ENCODE measurements around the gene ACP6.
"Not testable (repeated sequence)": the region's sequence is repeated elsewhere in the genome, so short reads cannot be mapped to it uniquely, and the experiment has no call there.

The ACP6 gene

GRCh38 chr1:147670319-147671001 is at the start of gene ACP6:
Gene ACP6 (minus strand): TSS chr1:147670524. CDS start chr1:147670048, 476 bp downstream.
- DNase-seq: peak; percentile 98

DNA sequence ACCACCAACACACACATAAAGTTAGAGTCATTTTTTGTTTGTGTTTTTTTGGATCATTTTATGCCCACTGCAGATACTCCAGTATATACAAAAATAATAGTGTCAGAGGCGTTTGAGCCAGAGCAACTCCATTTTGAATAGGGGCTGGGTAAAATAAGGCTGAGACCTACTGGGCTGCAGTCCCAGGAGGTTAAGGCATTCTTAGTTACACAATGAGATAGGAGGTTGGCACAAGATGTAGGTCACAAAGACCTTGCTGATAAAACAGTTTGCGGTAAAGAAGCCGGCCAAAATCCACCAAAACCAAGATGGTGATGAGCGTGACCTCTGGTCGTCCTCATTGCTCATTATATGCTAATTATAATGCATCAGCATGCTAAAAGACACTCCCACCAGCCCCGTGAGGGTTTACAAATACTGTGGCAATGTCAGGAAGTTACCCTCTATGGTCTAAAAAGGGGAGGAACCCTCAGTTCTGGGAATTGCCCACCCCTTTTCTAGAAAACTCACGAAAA is 49.4 kb upstream of the ACP6 start:
- no peak for DNase-seq

DNA sequence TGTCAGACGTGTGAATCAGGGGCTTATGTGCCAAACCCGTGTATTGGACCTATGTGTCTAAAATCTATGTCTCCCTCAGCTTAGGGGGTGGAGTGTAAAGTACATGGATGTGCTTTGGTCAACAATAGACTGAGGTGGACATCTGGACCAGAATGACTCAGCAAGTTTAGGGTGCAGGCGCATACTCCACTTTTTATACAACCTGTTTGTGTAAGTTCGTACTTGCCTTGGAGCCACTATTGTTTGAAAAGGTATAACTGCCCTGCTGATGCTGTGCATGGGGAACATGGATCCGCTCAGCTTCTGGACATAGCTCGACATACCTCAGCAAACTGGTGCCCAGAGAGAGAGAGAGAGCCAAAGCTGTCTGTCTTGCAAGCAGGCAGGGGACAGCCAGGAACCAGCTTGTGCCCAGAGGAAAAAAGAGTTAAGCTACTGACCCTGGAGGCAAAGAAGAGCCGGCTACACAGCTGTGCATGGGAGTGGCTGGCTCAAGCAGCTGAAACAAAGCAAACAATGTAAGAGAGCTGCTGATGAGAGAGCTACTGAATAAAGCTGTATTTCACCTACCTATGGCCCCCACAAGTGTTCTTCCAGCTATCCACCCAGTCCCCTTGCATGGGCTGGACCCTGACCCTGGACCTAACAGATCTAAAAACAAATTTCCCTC is 48.8 kb upstream of the ACP6 start:
- no peak for DNase-seq

DNA sequence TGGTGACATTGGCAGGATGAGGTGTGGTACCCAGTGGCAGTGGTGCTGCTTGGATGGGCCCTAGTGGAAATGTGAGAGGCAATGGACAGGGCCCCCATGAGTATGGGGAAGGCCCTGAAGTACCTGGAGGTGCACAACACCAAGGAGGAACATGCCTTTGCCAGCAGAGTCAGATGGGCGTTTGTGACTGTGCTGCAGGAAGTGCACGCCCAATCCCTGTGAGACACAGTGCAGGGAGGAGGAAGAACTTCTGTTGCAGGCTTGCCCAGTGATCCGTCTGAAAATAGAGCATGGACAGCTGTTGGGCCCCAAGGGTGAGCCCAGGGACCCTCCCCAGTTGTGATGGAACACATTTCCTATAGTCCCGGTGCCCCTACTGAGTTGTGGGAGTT is 47.4 kb upstream of the ACP6 start:
- no peak for DNase-seq

DNA sequence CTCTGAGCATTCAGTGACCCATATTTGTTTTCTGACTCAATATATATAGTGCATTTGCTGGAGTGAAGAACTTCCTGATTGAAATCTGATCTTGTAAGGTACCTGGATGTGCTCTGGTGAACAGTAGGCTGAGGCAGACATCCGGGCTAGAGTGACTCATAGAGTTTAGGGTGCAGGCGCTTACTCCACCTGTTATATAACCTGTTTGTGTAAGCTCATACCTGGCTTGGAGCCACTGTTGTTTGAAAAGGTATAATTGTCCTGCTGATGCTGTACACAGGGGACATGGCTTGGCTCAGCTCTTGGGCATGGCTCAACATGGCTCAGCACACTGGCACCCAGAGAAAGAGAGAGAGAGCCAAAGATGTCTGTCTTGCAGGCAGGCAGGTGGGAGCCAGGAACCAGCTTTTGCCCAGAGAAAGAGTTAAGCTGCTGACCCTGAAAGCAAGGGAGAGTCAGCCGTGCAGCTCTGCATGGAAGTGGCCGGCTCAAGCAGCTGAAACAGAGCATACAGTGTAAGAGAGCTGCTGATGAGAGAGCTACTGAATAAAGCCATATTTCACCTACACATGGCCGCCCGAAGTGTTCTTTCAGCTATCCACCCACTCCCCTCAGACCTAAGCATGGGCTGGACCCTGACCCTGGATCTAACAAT is 46.9 kb upstream of the ACP6 start:
- DNase-seq: peak; percentile 23

DNA sequence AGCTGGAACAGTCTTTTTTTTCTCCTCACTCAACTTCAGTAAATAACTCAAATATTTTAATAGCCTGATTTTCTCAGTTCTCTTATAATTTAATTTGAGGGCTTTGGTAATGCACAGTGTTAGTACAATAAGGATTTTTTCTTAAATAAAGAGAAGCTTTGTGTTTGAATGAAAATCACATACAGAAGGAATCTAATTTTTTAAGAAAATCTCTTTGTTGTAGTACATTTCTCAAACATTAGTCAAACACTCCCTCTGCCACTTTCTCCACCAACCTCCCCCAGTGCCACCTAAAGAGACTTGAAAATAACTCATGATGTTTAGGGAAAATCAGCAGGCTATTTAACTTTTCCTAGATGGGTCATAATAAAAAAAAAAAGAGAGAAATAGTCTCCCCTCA is 42.3 kb upstream of the ACP6 start:
- no peak for DNase-seq

- peak; percentile 79 for DNase-seq
Observed at GRCh38 chr1:147700042-147701006, 30.0 kb upstream of the ACP6 start.

DNA sequence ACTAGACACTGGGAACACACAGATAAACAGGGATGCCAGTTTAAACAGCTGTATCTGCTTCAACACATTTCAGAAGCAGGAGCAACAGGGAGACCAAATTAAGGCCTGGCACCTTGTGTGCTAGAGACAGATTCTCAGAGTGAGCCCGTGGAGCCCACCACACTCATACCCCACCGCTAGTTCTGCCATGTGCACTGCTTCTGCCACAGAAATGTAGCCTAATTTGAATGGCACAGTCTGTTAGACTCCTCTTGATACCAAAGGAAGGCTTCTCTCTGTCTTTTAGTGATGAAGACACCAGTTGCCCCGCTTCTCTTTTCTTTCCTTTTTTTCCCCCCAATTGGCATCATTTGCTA is 29.3 kb upstream of the ACP6 start:
- DNase-seq: no peak

- no peak for DNase-seq
Observed at GRCh38 chr1:147683163-147683763, 12.9 kb upstream of the ACP6 start.

GRCh38 chr1:147680608-147681235 is 10.4 kb upstream of the ACP6 start:
- DNase-seq: not testable (repeated sequence)

DNA sequence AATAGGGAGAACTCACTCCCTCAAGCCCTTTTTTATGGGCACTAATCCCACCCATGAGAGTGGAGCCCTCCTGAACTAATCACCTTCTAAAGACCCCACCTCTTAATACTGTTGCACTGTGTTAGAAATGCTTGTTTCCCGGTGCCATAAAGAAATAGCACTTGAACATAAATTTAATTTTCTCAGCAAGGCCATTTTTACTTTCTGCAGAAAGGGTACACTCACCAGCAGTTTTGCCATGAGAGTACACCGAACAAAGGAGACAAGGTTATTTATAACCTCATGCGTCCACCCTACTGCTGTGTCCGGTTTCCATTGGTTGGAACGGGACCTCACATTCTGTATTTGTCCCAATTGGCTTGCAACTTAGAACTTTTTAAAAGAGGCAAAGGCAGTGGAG is 7.4 kb upstream of the ACP6 start:
- not testable (repeated sequence) for DNase-seq

GRCh38 chr1:147676311-147677085 is 6.2 kb upstream of the ACP6 start:
- DNase-seq: no peak

DNA sequence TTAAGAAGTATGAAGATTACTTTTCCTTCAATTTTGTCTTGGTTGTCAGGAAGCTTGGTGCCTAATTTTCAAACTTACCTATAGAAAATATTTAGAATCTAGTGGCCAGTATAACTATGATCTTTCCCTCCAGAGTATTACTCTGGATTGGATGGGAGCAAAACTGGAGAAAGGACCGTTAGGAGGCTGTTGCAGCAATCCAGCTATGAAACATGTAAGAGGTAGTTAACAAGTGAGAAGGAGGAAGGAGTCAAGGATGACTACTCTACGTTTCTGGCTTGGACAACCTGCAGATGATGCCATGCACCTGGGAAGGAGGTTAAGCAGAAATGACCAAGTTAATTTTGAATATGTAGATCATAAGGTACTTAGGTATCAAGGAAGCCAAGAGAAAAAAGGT is 3.5 kb upstream of the ACP6 start:
- no peak for DNase-seq

DNA sequence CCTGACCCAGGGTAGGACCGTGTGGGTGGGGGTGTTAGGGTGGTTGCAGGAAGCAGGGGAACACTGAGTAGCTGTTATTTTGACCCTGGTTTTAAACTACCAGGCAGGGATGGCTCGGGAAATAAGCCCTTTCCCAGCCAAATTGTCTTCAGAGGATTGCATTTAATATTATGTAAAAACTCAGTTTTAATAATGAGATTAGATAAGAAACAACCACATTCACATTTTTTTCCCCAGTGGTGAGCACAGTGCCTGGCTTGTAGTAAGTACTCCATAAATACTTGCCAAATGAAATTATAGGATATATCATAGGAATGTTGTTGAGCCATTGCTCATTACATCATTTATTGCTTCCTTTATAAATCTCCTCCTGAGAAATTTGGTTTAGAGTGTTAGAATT is 3.1 kb upstream of the ACP6 start:
- no peak for DNase-seq

GRCh38 chr1:147669469-147670318 is 630 bp downstream of the ACP6 start:
- DNase-seq: peak; percentile 97

- DNase-seq: peak; percentile 14
Observed at GRCh38 chr1:147665521-147665920, 4.8 kb downstream of the ACP6 start.

- DNase-seq: no peak
Observed at GRCh38 chr1:147664206-147664605, 6.1 kb downstream of the ACP6 start.

DNA sequence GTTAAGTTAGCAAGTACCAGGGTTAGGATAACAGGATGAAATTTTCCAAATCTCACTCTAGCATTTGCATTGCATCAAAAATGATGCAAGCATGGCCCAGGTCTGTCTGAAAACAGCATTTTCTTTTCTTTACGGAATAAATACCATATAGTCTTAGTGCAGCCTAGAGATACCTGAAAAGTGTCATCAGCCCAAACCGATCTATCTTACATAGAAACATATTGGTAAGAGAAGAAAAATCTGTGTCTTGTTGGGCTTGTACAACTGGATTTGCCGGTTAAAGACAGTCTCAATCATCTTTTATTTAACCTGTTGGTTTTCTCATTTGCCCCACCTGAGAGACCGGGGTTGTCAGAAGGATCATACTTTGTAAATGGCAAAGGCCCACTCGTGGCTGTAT is 15.8 kb downstream of the ACP6 start:
- DNase-seq: no peak

DNA sequence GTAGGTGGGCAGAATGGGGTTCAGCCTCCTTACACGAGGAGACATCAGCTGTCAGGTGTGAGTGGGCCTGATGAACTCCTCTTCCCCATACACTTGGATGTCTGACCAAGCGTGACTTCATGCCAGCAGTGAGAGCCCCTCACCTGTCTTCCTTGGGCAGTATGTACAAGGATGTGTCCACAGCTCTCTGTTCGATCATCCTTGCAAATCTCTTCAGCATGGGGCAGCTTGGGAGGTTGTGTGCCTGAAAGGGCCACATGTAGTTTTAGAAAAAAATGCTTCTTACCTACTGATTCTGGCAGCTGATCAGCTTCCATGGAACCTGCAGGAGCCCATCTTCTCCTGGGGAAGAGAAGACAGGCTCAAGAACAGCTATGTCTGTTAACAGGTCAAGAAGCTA is 18.0 kb downstream of the ACP6 start:
- DNase-seq: no peak

DNA sequence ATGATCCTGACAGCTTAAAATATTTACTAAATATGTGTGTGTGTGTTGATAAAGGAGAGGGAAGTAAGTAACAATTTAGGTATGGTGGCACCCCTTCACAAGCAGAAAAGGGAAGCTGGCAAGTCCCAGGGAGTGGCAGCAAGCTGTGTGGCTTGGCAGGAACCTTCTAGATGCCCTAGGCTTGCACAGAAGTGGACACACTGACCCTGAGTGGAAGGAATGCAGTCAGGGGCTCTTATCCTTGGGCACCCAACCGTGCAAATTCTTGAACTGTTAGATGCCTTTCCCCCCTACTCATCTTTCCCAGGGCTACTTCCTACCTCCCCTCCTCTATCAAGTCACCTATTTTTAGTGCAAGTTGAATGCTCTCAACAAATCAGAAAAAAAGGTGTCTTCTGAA is 18.9 kb downstream of the ACP6 start:
- no peak for DNase-seq
